Measurements from ENCODE around the gene ZBTB46.

- TF ChIP-seq POLR2A (IDR thresholded peaks at IDR 0.05) (no peak), POLR2AphosphoS5 (IDR thresholded peaks at IDR 0.05; ENCODE audit: insufficient read depth in 1 of 2, low read depth in 1 of 2) (no peak)
- TF ChIP-seq, protein P1, sequence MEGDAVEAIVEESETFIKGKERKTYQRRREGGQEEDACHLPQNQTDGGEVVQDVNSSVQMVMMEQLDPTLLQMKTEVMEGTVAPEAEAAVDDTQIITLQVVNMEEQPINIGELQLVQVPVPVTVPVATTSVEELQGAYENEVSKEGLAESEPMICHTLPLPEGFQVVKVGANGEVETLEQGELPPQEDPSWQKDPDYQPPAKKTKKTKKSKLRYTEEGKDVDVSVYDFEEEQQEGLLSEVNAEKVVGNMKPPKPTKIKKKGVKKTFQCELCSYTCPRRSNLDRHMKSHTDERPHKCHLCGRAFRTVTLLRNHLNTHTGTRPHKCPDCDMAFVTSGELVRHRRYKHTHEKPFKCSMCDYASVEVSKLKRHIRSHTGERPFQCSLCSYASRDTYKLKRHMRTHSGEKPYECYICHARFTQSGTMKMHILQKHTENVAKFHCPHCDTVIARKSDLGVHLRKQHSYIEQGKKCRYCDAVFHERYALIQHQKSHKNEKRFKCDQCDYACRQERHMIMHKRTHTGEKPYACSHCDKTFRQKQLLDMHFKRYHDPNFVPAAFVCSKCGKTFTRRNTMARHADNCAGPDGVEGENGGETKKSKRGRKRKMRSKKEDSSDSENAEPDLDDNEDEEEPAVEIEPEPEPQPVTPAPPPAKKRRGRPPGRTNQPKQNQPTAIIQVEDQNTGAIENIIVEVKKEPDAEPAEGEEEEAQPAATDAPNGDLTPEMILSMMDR (IDR thresholded peaks at IDR 0.05), result no peak
Measured at GRCh38 chr20:63738687-63739129, 92.4 kb downstream of the ZBTB46 start.

All from vagina (tissue), 2 donors.